Measurements from ENCODE around the gene SPON2.

Gene SPON2

GRCh38 chr4:1208970-1209704 is 36.8 kb upstream of the SPON2 start:
- DNase-seq (ENCODE audit: low read depth, low spot score) = no peak

- DNase-seq (ENCODE audit: low read depth, low spot score) = no peak
These were observed 36.0 kb upstream of the SPON2 start for GRCh38 chr4:1208266-1208961.

GRCh38 chr4:1207603-1208265 is 35.4 kb upstream of the SPON2 start:
- no peak for DNase-seq (ENCODE audit: low read depth, low spot score)

GRCh38 chr4:1207157-1207470 is 34.7 kb upstream of the SPON2 start:
- DNase-seq (ENCODE audit: low read depth, low spot score) = no peak

- no peak for DNase-seq (ENCODE audit: low read depth, low spot score)
These were observed 34.1 kb upstream of the SPON2 start for GRCh38 chr4:1206299-1207156.

DNA sequence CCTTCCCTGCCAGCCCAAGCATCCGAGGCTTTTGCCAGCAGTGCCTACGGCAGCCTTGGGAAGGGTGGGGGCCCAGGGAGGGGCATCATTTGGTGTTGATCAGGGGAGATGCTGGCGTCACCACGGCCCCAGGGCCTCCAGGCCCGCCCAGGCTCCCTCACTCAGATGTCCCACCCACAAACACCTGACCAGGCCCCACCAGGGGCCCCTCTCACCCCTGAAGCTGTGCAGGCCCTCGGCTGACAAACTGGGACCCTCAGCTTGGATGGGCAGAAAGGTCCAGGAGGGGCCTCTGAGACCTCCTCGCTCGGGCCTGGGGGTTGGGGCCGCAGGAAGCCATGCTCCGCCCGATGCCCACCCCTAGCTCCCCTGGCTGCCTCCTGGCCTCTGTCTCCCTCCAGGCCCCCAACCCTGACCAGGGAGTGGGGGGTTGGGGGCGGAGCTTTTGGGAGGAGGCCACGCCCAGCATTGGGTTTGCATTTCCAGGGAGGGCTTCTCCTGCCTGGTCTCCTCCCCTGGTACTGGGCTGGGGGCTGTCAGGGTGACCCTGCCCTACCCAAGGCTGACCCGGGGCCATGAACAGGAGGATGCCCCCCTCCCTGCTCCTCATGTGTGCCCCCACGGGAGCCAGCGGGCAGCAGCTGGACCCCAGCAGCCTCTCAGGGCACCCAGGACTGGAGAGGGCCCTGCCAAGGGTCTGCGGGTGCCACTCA is 33.4 kb upstream of the SPON2 start:
- DNase-seq (ENCODE audit: low read depth, low spot score) = no peak

DNA sequence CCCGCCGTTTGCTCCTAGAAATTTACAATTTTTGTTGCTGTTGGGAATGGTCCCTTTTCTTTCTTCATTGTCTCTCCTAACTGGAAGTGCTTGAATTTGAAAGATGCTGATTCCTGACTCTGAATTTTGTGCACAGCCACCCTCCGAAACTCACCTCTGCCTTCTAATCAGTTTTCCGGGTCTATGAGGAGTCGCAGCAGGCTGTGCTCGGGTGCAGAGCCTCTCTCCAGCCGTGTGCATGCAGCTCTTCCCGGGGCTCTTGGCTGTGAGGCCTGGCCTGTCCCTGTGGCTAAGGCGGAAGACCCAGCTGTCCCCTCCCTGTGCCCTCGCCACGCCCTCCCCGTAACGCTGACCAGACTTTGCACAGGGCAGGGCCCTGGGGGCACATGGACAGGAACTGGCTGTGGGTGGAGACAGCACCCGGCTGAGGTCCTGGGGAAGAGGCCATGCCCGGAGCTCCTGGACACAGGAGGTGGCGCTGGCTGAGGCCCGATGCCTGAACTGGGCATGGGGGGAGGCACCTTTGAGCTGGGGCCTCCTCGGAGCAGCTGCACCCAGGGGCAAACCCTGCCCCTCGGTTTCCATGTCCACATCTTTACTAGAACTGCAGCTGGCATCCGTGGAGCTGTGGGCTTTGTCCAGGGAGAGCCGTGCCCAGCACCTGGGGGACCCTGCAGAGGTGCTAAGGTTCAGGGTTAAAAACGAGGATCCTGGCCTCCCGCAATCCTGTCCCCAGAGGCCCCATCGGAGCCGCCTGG is 32.6 kb upstream of the SPON2 start:
- no peak for DNase-seq (ENCODE audit: low read depth, low spot score)

DNA sequence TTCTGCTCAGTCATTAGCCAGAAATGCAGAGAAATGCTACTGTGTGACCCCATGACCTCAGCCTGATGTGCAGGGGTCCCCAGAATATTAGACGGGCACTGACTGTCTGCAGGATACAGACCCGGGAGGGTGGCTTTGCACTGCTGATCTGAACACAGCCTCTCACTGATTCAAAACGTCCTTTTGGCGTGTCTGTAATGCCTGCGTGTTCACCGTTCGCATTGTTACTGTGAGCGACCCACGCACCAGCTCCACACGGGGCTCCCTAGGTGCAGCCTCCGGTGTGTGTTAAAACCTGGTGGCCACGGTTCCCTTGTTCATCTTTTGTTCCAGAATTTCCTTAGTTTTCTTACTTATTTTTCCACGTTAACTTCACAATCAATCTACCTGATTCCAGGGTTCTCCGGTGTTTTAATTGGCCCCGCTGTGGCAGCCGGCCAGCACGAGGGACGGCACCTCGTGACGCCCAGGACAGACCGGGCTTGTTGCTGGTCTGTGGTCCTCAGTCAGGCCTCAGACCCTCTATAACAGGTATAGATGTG is 32.0 kb upstream of the SPON2 start:
- DNase-seq (ENCODE audit: low read depth, low spot score) = no peak

DNA sequence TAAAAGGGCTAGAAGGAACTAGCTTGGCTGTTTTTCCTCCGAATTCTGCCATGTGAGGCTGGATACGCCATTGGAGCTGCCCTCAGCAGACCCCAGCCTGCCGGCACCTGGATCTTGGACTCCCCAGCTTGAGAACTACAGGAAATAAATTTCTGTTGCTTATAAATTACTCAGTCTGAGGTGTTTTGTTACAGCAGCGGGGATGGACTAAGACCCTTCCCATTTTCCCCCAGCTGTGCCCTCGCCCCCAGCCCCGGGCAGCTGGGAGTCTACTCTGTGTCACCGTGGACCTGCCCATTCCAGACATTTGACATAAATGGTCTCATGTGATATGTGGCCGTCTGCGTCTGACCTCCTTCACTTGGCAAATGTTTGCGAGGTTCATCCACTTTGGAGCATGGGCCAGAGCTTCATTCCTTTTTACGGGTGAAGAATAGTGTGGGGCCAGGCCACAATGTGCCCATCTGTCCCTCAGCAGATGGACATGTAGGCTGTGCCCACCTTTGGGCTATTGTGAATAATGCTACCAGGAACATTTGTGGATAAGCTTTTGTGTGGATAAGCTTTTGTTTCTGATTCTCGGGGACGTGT is 30.7 kb upstream of the SPON2 start:
- DNase-seq (ENCODE audit: low read depth, low spot score) = no peak

DNA sequence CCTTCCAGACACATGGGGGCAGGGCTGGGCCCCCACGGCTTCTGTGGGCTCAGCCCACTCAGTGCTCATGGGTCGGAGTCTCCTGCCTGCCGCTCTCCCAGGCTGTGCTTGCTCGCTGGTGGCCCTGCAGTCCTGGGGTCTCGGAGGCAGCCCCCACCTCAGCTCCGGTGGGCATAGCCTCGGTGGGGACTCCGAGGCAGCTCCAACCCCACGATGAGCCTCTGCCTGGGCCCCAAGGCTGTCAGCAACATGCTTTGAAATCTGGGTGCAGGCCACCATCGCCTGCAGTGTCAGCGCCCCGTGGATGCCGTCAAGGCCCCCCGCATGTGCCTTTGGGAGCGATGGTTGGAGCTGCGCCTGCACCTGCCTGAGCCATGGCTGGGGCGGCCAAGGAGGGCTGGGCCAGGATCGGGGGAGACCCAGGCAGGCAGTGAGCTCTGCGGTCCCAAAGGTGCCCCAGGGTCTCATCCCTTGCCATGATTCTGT is 30.2 kb upstream of the SPON2 start:
- DNase-seq (ENCODE audit: low read depth, low spot score) = no peak

- DNase-seq (ENCODE audit: low read depth, low spot score) = no peak
These were observed 29.6 kb upstream of the SPON2 start for GRCh38 chr4:1201851-1202525.

GRCh38 chr4:1200425-1201035 is 28.1 kb upstream of the SPON2 start:
- DNase-seq (ENCODE audit: low read depth, low spot score) = no peak

- no peak for DNase-seq (ENCODE audit: low read depth, low spot score)
These were observed 27.4 kb upstream of the SPON2 start for GRCh38 chr4:1199556-1200331.

DNA sequence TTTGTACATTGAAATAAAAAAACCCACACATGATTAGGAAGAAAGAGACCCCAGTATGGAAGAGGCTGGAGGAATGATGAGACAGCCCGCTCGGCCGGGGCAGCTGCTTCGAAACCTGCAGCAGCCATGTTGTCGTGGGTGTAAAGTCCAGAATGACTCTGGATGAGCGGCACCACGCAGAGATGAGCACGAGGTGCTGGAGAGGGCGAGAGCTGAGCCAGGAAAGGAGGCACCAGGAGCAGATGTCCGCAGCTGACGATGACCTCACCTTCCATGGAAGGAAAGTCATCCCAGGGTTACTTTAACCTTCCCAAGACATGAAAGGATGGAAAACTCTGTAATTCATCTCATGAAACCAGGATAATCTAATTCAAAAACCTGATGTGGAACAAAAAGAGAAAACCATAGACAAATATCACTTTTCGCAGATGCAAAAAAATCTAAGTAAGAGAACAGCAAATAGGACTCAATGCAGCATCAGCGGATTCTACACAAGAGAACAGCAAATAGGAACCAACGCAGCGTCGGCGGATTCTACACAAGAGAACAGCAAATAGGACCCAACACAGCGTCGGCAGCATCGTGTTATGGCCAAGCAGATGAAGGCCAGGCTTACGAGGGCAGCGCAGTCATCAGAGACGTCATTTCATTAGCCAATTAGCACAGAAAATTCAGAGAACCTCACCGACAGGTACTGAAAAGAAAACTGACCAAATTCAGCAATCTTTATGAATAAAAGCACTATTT is 25.9 kb upstream of the SPON2 start:
- no peak for DNase-seq (ENCODE audit: low read depth, low spot score)

DNA sequence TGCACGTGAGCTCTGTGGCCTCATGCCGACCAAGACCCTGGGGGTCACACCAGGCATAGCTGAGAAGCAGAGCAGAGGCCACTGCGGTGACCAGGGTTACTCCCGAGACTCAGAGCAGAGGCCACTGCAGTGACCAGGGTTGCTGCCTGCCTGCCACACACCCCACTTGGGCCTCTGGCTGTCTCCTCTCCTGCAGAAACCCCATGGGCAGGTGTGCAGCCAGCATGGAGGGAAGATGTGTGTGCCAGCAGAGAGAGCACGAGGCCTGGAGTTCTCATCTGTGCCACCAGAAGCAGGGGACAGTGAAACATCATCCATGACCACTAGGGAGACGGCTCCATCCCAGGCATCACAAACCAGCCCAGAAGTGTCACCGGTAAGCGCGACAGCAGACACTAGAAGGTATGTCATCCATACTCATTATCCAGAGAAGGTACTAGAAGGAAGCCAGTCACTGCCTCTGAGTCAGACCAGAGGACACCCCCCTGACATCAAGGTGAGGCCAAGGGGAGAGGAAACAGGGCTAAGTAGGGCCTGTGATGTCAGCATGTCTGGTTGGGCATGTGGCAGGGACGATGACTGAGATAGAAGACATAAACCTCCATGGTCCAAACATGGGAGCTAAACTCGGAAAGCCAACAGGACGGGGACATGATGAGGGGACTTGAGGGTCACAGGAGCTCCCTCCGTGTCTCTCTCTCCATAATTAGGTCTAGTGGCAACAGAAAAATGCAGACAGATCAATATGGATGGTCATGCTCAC is 24.2 kb upstream of the SPON2 start:
- DNase-seq (ENCODE audit: low read depth, low spot score) = no peak

- DNase-seq (ENCODE audit: low read depth, low spot score) = no peak
These were observed 23.6 kb upstream of the SPON2 start for GRCh38 chr4:1195891-1196401.
